ENCODE data around the gene TJP3. TPM values are rescaled to one million over a fixed set of nuclear protein-coding genes. Genes with fewer than 3 reads are reported as not detected.
A peak's percentile ranks its signal among the peaks of the same experiment; 100 is the strongest.

TJP3 gene
- total and polyA plus RNA-seq, 10 of the 15 experiments (the other 5 are each of a cell fraction or from before 2014, with no cell fraction given), result 0.04 to 1.2 (median 0.29) TPM; not detected in 6

GRCh38 chr19:3761382-3762129 lies 53.4 kb downstream of the TJP3 start, which contains the start of gene APBA3 (continued):
- TF ChIP-seq ZBTB4 (CRISPR knock-in tag; IDR thresholded peaks at IDR 0.05), result no peak
- peak; percentile 48 for TF ChIP-seq ATF7 (IDR thresholded peaks at IDR 0.05; ENCODE audit: low read depth)
- TF ChIP-seq STAT3 (IDR thresholded peaks at IDR 0.05; ENCODE audit: low read depth, low read length), result no peak
- TF ChIP-seq EZH2 (IDR thresholded peaks at IDR 0.05; ENCODE audit: borderline replicate concordance, control insufficient read depth, low read depth, low read length), result no peak
- no peak for TF ChIP-seq USF2 (IDR thresholded peaks at IDR 0.05; ENCODE audit: borderline replicate concordance, low read depth, low read length)
- TF ChIP-seq ATF3 (IDR thresholded peaks at IDR 0.05; ENCODE audit: borderline replicate concordance, extremely low read depth, low read depth, low read length), result peak; percentile 63; the same call in 1 of the 2 replicates
- peak; percentile 35; the same call in 1 of the 2 replicates for TF ChIP-seq TAF1 (IDR thresholded peaks at IDR 0.05; ENCODE audit: borderline replicate concordance, low read depth, low read length)
- peak; percentile 73 for TF ChIP-seq RELB (IDR thresholded peaks at IDR 0.05; ENCODE audit: low read depth)
- 0 out of 2 replicates have a peak, but pooled peaks have one; percentile 61 for TF ChIP-seq HDGF (IDR thresholded peaks at IDR 0.05)
- TF ChIP-seq BRCA1 (IDR thresholded peaks at IDR 0.05; ENCODE audit: low read depth, low read length), result no peak
- no peak for TF ChIP-seq NR2C2 (IDR thresholded peaks at IDR 0.05; ENCODE audit: borderline replicate concordance, control insufficient read depth, insufficient read length, low read depth)
- TF ChIP-seq CBX5 (IDR thresholded peaks at IDR 0.05; ENCODE audit: low read depth), result no peak
- 0 out of 2 replicates have a peak, but pooled peaks have one; percentile 37 for TF ChIP-seq STAT1 (conservative IDR thresholded peaks at IDR 0.05)
- no peak for TF ChIP-seq CHD2 (IDR thresholded peaks at IDR 0.05; ENCODE audit: borderline replicate concordance, low read depth, low read length)
- TF ChIP-seq IRF3 (IDR thresholded peaks at IDR 0.05), result peak; percentile 19; the same call in 1 of the 2 replicates
- TF ChIP-seq HDAC2 (IDR thresholded peaks at IDR 0.05), result no peak
- TF ChIP-seq SPI1 (IDR thresholded peaks at IDR 0.05; ENCODE audit: borderline replicate concordance, insufficient read depth, low read depth, low read length), result peak; percentile 21; the same call in 1 of the 2 replicates
- TF ChIP-seq BCL3 (IDR thresholded peaks at IDR 0.05; ENCODE audit: borderline replicate concordance, insufficient read depth, low read depth, low read length, poor library complexity, severe bottlenecking), result no peak
- peak; percentile 75 for TF ChIP-seq POLR2AphosphoS2 (IDR thresholded peaks at IDR 0.05; ENCODE audit: low read depth, low read length)
- TF ChIP-seq ZZZ3 (IDR thresholded peaks at IDR 0.05; ENCODE audit: control insufficient read depth, insufficient read length, low read depth), result no peak

Measured in GM12878 (cell line).